C1 segment of cervical spinal cord (tissue), 14 donors: ENCODE results near the gene SAMHD1.

ENCODE experiments used
- DNase-seq, 14 donors: peaks; one replicate each; lab custom pipeline; 2025; lab: John Stamatoyannopoulos, UW

SAMHD1 gene

GRCh38 chr20:36873498-36874189, 77.9 kb downstream of the SAMHD1 start:
- DNase-seq = no peak

- no peak for DNase-seq
Measured at GRCh38 chr20:36872852-36873251, 78.7 kb downstream of the SAMHD1 start.

DNA sequence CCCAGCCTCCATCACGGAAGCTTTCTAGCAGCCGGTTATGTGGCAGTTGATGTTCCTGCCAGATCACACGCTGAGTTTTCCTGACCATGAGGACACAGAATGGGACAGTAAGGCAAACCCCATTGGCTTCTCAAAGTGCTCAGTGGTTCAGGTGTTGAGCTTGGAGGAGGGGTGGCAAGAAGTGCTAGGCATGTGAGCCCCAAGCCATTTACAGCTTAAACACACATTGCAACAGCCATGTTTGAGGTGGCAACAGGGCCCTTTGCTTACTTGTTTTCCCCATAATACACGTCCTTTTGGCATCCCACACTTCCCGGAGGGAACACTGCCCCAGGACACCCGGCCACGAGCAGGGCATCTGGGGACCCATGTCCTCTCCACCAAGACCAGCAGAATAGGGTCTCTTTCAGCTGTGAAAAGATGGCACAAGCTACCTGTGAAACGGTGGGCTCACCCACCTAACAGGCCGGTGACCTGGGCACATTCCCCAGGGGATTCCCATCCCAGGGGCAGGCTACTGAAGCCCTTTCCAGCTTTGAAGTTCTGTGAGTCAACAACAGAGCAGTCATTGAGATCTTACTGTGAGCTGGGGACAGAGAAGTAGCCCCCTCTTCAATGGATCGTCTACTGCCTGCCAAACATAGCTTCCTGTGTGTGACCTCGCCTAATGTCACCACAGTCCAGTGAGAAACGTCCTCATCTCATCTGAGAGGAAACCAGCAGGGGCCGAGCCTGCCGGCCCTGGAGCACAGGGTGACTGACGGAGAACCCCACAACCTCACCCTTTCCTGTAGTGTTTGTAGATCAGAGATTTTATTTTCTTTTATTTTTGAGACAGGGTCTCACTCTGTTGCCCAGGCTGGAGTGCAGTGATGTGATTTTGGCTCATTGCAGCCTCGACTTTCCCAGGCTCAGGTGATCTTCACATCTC, 79.6 kb downstream of the SAMHD1 start:
- no peak for DNase-seq

DNA sequence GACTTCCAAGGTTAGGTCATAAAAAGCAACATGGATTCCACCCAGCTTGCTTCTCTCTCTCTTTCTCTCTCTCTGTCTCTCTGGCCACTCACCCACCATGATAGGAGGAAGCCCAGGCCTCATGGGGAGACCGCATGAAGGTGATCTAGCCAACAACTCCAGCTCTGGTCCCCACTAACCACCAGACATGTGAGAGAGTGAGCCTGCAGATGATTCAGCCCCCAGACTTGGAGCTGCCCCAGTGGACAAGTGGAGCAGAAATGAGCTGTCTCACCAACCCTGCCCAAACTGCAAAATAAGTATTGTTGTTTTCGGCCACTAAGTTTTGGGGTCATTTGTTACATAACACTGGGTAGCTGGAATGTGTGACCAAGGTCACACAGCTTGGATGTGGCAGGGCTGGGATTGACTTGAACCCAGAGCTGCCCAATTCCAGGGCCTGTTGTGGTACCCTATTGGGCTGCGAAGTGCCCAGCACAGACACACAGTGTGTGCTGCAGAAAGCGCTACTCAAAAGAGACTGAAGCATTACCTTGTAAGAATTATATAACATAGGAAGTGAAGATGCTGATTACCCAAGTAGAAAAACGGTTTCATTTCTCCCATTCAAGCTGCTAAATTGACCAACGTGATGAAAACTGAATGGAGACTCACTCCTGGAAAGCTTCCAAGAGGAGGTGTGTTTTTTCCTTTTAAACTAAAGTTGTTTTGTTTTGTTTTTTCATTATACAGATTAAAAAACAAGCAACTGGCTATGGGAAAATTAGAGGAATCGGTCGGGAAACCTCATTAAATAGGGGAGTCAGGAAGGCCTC, 84.6 kb downstream of the SAMHD1 start:
- DNase-seq = no peak

DNA sequence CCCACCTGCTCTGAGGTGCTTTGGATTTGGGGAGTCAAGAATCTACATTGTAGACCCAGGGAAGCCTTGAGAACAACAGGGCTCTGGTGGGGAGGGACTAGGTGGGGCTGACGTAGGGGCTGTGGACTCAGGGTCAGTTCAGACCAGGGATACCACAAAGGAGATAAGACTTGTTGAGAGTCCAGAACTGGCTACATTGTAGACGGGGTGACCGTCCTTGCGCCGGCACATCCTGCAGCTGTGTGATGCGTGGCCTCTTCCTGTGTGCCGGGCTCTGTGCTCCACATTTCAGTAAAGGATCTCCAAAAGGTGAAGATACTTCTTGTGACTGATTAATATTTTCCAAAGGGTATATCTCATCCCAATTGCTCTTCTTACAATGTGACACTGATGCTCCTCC, 85.3 kb downstream of the SAMHD1 start:
- no peak for DNase-seq

- DNase-seq = no peak
Measured at GRCh38 chr20:36865861-36866149, 85.7 kb downstream of the SAMHD1 start.

GRCh38 chr20:36865076-36865860, 86.2 kb downstream of the SAMHD1 start:
- no peak for DNase-seq

DNA sequence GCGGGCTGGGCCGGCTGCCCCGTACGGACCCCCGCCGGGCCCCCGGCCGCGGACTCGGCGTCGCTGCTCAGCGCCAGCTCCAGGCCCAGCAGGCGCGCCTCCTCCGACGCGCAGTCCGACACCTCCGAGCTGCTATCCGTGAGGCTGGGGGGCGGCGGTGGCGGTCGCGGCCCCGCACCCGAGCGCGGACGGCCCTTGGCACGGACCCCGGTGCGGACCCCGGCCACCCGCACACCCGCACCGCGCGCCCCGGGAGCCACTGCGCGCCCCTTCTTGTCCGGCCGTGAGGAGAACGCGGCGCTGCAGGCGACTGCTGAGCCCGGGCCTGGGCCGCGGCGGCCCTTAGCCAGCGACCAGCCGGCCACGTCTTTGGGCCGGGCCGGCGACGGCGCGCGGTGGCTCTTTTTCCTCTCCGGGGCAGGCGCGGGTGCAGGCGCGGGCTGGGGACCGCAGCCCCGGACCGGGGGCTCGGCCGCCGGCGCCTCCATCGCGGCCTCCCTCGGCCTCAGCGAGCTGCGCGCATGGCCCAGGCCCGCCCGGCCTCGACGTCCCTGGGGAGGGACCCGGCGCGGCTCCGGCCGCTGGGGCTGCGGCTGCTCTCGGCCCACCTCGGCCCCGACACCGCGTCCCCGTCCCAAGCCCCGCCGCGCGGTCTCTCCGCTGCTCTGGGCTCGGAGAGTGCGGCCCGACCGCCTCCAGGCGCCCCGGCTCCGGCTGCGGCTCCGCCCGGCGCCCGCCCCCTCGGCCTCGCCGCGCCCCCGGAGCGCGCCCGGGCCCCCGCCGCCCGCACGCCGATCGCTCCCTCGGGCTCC, 88.4 kb downstream of the SAMHD1 start:
- peak in 3 of 14 donors; percentile 52 to 67 (median 64) for DNase-seq

- DNase-seq = peak in 13 of 14 donors; percentile 33 to 88 (median 77)
Measured at GRCh38 chr20:36861875-36862801, 89.4 kb downstream of the SAMHD1 start.

GRCh38 chr20:36861625-36861874, 90.0 kb downstream of the SAMHD1 start:
- DNase-seq = peak in 5 of 14 donors; percentile 61 to 88 (median 67)

DNA sequence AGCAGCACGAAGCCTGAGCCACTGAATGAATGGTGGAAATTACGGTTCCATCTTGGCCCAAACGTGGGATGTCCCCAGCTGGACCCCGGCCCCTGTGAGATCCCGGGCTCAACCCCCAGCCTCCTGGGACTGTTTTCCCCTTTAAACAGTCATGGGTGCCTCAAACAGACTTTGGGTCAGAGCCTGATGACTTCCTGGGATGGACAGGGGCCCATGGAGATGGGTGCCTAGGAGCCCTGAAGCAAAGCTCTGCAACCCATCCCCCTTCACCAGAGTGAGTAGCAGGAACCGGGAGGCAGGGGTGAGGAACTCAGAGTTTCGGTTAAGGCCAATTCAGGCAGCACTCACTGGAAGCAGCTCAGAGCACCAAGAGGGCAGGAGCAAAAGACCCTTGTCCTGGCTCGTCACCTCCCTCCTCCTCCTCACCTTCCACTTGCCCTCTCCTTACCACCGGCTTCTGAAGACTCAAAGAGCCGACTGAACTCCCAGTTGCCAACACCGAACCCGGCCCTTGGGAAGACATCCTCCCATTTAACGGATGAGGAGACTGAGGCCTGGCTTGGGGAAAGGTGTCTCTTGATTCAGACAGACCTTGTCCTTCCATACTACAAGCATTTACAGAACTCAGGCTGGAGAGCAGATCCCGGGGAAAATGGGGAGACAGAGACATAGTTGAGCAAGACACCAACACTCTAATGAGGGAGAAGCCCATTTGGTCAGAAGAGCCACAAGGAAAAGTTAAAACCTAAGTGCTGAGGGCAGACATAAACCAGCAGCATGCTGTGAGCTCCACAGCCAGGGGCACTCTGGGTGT, 90.5 kb downstream of the SAMHD1 start:
- DNase-seq = peak in 1 of 14 donors; percentile 28

GRCh38 chr20:36860339-36860738, 91.2 kb downstream of the SAMHD1 start:
- DNase-seq = no peak

DNA sequence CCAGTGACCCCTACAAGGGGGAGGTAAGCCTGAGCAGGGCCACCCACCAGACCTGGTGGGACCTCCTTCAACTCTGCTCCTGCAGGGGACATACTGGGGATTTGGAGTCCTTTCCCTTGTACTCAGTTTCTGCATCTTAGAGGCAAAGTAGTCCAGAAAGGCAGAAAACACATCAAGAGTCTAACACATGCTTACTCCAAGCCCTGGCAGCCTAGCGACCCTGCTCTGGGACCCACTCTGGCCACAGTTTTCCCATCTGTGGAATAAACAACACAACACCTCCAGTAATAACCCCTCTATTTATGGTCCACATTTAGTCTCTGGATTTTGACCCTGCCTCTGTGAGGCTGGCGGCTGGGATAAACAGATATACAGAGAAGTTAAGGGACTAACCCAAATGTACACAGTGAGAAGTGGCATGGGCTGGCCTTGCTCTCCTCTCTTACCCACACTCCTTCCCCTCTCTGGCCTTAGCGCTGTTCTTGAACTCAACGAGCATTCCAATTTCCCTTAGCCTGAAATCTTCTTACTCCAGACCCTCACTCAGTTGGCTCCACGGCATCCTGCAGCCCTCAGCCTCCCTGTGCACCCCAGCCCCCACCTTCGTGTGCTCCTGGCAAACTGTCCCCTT, 91.7 kb downstream of the SAMHD1 start:
- no peak for DNase-seq

- no peak for DNase-seq
Measured at GRCh38 chr20:36859282-36859555, 92.3 kb downstream of the SAMHD1 start.

DNA sequence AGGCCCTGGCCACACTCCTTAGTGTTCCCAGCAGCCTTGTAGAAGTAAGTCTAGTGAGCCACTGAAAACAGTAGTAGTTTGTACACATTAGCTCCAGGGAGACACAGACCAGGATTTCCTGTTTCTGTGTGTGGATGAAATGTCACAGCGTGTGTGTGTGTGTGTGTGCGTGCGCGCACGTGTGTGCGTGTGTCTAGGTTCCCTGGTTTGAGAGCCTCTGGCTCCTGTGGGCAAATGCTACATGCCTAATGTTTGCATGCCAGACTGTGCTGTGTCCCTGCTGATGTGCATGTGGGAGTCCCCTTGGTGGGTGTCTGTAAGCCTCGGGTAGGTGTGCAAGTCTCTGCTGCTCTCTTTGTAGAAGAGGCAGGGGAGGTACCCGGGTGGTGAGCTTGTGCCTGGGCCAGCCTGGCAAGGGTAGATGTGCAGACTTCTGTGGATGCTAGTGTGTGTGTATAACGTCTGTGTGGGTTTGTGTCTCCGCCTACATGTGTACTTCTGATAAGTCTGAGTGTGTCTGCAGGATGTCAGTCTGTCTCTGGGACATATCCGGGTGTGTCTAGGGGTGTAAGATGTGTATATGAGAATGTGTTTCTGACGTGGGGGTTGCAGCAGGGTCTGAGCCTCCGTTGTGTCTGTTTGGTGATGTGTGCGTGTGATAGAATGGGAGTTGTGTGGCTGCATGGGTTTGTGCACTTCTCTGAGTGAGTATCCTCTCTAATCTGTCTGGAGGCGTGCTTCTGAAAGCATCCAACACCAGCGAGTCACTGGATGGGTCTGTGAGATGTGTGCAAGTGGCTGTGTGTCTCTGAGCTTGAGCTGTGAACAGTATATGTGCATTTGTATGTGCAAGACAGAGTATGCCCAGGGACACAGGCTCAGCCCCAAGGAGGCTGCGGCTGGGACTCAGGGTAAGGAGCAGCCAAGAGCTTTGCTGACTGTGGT, 94.5 kb downstream of the SAMHD1 start:
- DNase-seq = peak in 1 of 14 donors; percentile 22

DNA sequence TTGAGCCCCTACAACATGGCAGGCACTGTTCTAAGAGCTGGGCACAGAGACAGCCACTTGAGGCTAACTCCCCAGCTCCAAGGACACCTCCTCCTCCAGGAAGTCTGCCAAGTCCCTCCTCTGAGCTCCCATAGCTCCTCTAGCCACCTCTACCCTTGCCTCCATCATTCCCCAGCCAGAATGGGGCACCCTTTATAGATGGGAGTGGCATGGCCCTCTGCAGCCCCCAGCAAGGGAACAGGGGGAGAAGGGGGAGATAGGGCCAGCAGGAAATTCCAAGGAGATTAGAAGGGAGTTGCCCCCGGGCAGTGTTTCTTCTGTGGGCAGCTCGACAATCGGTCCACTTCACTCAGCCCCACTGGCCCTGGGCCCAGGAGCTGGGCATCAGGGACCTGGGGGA, 95.3 kb downstream of the SAMHD1 start:
- DNase-seq = peak in 2 of 14 donors; percentile 41 to 55

DNA sequence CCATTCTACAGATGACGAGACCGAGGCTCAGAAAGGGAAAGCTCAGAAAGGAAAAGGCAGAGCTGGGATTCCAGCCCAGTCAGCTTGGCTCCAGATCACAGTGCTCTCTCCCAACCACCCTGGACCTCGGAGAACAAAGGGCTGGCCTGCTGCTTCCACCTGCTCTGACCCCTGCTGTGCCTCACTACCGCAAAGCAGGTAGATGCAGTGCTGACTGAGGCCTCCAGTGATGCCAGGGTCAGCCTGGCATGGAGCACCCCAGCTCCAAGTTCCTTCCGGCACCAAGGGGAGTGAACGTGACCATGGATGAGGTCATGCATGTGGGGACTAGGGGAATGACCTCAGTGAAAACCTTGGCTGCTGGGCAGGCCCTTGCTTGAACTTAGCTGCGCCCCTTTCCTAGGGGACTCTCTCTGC, 96.3 kb downstream of the SAMHD1 start:
- peak in 2 of 14 donors; percentile 25 to 72 for DNase-seq
